ENCODE measurements around the gene DTD1.

DTD1 gene

DNA sequence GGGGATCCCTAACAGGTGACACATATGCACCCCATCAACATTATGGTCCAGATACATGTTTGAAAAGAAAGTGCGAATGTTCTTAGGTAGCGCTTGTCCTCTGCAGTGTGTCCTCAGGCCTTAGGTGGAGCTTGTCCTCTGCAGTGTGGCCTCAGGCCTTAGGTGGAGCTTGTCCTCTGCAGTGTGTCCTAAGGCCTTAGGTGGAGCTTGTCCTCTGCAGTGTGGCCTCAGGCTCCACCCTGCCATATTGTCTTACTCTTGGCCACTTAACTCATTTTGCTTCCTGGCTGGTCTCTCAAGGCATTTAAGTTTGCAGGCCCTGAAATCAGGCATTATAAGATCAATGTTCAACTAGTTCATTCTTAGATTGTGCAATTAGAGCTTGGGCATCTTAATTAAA is 151.0 kb downstream of the DTD1 start:
- H3K36me3 ChIP-seq (ENCODE audit: insufficient read depth, low read length), result no peaks in the 10 kb centered on the region
- H3K79me2 ChIP-seq (ENCODE audit: control insufficient read depth, insufficient read depth, low read length, unreplicated experiment), result no peaks in the 10 kb centered on the region
- peaks cover 10% of the 10 kb centered on the region for H3K4me1 ChIP-seq (ENCODE audit: control insufficient read depth, insufficient read depth, low read length, unreplicated experiment)
- H3K27ac ChIP-seq (ENCODE audit: low read depth, low read length), result no peak overlapping the region
- no peaks in the 10 kb centered on the region for H3K27me3 ChIP-seq (ENCODE audit: insufficient read depth, low read length)
- no peak overlapping the region for H2AFZ ChIP-seq (ENCODE audit: low read length, unreplicated experiment)
- H3K4me3 ChIP-seq (ENCODE audit: low read depth, low read length), result no peak overlapping the region

GRCh38 chr20:18739751-18740166 is 151.9 kb downstream of the DTD1 start:
- Histone ChIP-seq H2AFZ (ENCODE audit: low read length, unreplicated experiment) (no peak overlapping the region), H3K4me1 (ENCODE audit: control insufficient read depth, insufficient read depth, low read length, unreplicated experiment) (peaks cover 10% of the 10 kb centered on the region), H3K36me3 (ENCODE audit: insufficient read depth, low read length) (no peaks in the 10 kb centered on the region), H3K27ac (ENCODE audit: low read depth, low read length) (no peak overlapping the region), H3K4me3 (ENCODE audit: low read depth, low read length) (no peak overlapping the region), H3K27me3 (ENCODE audit: insufficient read depth, low read length) (no peaks in the 10 kb centered on the region), H3K79me2 (ENCODE audit: control insufficient read depth, insufficient read depth, low read length, unreplicated experiment) (no peaks in the 10 kb centered on the region)

DNA sequence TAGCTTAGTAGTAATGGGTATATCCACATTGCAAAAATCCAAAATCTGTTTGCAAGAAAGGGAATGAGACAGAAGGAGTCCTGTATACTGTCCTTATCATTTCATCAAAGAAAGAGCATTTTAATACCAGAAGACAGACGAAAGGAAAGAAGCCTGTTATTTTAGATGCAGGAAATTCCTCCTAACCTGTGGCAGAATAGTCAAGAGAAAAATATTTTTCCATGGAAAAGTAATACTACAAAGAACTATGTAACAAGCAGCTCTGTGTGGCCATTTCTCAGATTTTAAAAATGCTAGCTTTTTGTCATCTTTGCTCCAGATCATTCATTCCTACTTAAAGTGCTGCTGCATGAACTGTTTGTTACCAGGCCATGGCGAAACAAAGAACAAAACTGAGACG is 152.9 kb downstream of the DTD1 start:
- Histone ChIP-seq H3K4me3 (ENCODE audit: low read depth, low read length) (no peak overlapping the region), H2AFZ (ENCODE audit: low read length, unreplicated experiment) (no peak overlapping the region), H3K36me3 (ENCODE audit: insufficient read depth, low read length) (no peaks in the 10 kb centered on the region), H3K4me1 (ENCODE audit: control insufficient read depth, insufficient read depth, low read length, unreplicated experiment) (peaks cover 10% of the 10 kb centered on the region), H3K27ac (ENCODE audit: low read depth, low read length) (no peak overlapping the region), H3K27me3 (ENCODE audit: insufficient read depth, low read length) (no peaks in the 10 kb centered on the region), H3K79me2 (ENCODE audit: control insufficient read depth, insufficient read depth, low read length, unreplicated experiment) (no peaks in the 10 kb centered on the region)

- no peaks in the 10 kb centered on the region for H3K36me3 ChIP-seq (ENCODE audit: insufficient read depth, low read length)
- H3K79me2 ChIP-seq (ENCODE audit: control insufficient read depth, insufficient read depth, low read length, unreplicated experiment), result no peaks in the 10 kb centered on the region
- H3K27ac ChIP-seq (ENCODE audit: low read depth, low read length), result no peak overlapping the region
- no peak overlapping the region for H3K4me3 ChIP-seq (ENCODE audit: low read depth, low read length)
- peaks cover 10% of the 10 kb centered on the region for H3K4me1 ChIP-seq (ENCODE audit: control insufficient read depth, insufficient read depth, low read length, unreplicated experiment)
- H2AFZ ChIP-seq (ENCODE audit: low read length, unreplicated experiment), result no peak overlapping the region
- no peaks in the 10 kb centered on the region for H3K27me3 ChIP-seq (ENCODE audit: insufficient read depth, low read length)
Measured at GRCh38 chr20:18742841-18743240, 155.0 kb downstream of the DTD1 start.

DNA sequence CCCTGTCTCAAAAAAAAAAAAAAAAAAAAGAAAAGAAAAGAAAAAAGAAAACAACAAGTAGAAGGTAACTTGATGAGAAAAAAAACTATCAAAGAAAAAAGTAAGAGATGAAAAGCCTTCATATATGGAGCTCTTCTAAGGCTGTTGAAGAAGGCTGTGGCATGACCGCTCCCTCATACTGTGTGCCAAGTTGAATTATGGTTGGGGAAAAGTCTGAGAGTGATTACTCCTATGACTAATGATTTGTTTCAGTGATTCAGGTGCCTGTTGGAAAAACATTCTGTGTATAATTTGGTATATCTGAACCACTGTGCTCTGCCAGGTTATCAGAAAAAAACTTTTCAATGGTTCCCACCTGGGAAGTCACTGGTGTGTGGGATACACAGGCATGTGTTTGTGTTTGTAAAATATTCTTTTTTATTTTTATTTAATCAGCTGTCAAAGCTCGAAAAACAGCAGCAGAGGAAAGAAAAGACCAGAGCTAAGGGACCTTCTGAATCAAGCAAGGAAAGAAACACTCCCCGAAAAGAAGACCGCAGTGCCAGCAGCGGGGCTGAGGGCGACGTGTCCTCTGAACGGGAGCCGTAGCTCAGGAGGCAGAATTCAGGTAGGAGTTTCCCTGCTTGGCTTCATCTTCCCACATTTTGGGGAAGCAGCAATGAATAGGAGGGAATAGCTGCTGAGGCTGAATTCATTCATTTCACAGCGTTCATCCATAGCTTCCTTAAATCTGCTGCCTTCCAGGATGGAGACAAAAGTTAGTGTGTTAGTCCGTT is 156.0 kb downstream of the DTD1 start:
- Histone ChIP-seq H3K79me2 (ENCODE audit: control insufficient read depth, insufficient read depth, low read length, unreplicated experiment) (no peaks in the 10 kb centered on the region), H3K36me3 (ENCODE audit: insufficient read depth, low read length) (no peaks in the 10 kb centered on the region), H3K4me1 (ENCODE audit: control insufficient read depth, insufficient read depth, low read length, unreplicated experiment) (peaks cover 10% of the 10 kb centered on the region), H2AFZ (ENCODE audit: low read length, unreplicated experiment) (no peak overlapping the region), H3K27ac (ENCODE audit: low read depth, low read length) (no peak overlapping the region), H3K27me3 (ENCODE audit: insufficient read depth, low read length) (no peaks in the 10 kb centered on the region), H3K4me3 (ENCODE audit: low read depth, low read length) (no peak overlapping the region)

GRCh38 chr20:18747090-18747489 is 159.2 kb downstream of the DTD1 start:
- no peaks in the 10 kb centered on the region for H3K27me3 ChIP-seq (ENCODE audit: insufficient read depth, low read length)
- no peaks in the 10 kb centered on the region for H3K79me2 ChIP-seq (ENCODE audit: control insufficient read depth, insufficient read depth, low read length, unreplicated experiment)
- no peaks in the 10 kb centered on the region for H3K36me3 ChIP-seq (ENCODE audit: insufficient read depth, low read length)
- H3K4me1 ChIP-seq (ENCODE audit: control insufficient read depth, insufficient read depth, low read length, unreplicated experiment), result no peaks in the 10 kb centered on the region
- H3K27ac ChIP-seq (ENCODE audit: low read depth, low read length), result no peak overlapping the region
- H3K4me3 ChIP-seq (ENCODE audit: low read depth, low read length), result no peak overlapping the region
- no peak overlapping the region for H2AFZ ChIP-seq (ENCODE audit: low read length, unreplicated experiment)

DNA sequence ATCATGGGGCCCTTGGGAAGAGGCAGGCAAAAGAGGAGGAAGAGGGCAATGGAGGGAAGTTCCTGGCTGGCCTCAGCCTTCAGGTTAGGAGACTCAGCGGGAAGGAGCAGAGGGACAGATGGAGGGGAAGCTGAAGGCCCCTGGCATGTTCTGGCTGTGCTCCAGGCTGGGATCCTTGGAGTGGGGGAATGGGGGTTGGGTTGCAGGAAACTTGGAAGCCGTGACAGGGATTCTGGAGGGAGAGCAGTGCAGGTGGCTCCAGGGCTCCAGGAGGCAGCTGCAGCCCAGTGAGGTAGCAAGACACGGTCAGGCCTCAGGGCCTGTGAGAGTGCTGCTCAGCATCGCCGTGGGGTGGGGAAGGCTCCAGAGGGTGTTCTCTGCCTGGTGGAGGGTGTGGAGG is 161.1 kb downstream of the DTD1 start:
- Histone ChIP-seq H3K36me3 (ENCODE audit: insufficient read depth, low read length) (no peaks in the 10 kb centered on the region), H3K4me1 (ENCODE audit: control insufficient read depth, insufficient read depth, low read length, unreplicated experiment) (no peaks in the 10 kb centered on the region), H3K27ac (ENCODE audit: low read depth, low read length) (no peak overlapping the region), H3K4me3 (ENCODE audit: low read depth, low read length) (no peak overlapping the region), H3K79me2 (ENCODE audit: control insufficient read depth, insufficient read depth, low read length, unreplicated experiment) (no peaks in the 10 kb centered on the region), H3K27me3 (ENCODE audit: insufficient read depth, low read length) (no peaks in the 10 kb centered on the region), H2AFZ (ENCODE audit: low read length, unreplicated experiment) (no peak overlapping the region)

DNA sequence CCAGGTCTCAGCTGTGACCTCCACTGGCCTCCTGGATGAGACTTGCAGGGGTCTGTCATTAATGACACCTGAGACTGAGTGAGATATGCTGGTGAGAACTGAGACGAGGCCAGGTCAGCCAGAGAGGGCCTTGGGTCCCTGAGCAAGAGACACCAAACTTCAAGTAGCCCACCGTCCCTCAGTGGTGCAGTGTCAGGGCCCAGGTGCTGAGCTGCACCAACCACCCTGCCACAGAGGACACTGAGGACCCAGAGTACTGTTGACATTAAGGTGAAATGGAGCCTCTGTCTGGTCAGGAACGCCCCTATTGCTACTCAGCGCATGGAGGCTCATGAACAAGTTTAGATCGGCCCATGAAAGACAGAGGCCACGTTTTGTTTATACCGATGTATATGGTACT is 161.7 kb downstream of the DTD1 start:
- H3K79me2 ChIP-seq (ENCODE audit: control insufficient read depth, insufficient read depth, low read length, unreplicated experiment), result no peaks in the 10 kb centered on the region
- no peak overlapping the region for H2AFZ ChIP-seq (ENCODE audit: low read length, unreplicated experiment)
- H3K27ac ChIP-seq (ENCODE audit: low read depth, low read length), result no peak overlapping the region
- no peaks in the 10 kb centered on the region for H3K27me3 ChIP-seq (ENCODE audit: insufficient read depth, low read length)
- no peaks in the 10 kb centered on the region for H3K4me1 ChIP-seq (ENCODE audit: control insufficient read depth, insufficient read depth, low read length, unreplicated experiment)
- H3K36me3 ChIP-seq (ENCODE audit: insufficient read depth, low read length), result no peaks in the 10 kb centered on the region
- no peak overlapping the region for H3K4me3 ChIP-seq (ENCODE audit: low read depth, low read length)

- Histone ChIP-seq H3K27me3 (ENCODE audit: insufficient read depth, low read length) (no peaks in the 10 kb centered on the region), H3K79me2 (ENCODE audit: control insufficient read depth, insufficient read depth, low read length, unreplicated experiment) (no peaks in the 10 kb centered on the region), H3K4me1 (ENCODE audit: control insufficient read depth, insufficient read depth, low read length, unreplicated experiment) (no peaks in the 10 kb centered on the region), H3K4me3 (ENCODE audit: low read depth, low read length) (no peak overlapping the region), H3K27ac (ENCODE audit: low read depth, low read length) (no peak overlapping the region), H2AFZ (ENCODE audit: low read length, unreplicated experiment) (no peak overlapping the region), H3K36me3 (ENCODE audit: insufficient read depth, low read length) (no peaks in the 10 kb centered on the region)
Measured at GRCh38 chr20:18750735-18751134, 162.9 kb downstream of the DTD1 start.

DNA sequence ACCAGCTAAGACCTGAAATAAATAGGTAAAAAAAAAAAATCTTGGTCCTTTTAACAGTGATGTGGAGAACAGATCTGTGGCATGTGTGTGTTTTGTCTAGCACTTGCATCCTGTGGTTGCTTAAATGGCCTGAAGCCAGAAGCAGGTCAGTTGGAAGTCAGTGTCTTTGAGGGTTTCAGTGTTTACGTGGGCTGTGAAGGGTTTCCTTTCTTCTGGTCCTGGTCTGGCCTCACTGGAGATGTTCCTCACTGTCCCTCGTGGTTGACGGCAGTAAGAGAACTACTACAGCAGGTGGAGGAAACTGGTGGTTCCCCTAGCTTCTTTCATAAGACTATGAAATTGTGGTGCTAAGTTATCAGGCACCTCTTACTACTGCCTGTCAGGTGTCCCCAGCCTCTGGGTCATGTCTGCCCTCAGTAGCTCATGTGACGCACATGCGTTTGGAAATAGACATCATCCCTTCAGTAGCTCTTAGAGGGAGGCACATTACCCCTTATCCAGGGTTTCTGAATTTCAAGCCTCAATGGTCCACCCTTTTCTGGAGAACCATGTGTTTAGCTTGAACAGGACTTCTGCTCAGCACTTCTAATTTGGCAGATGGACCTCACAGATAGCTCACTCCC is 166.3 kb downstream of the DTD1 start:
- Histone ChIP-seq H3K27me3 (ENCODE audit: insufficient read depth, low read length) (no peaks in the 10 kb centered on the region), H3K4me1 (ENCODE audit: control insufficient read depth, insufficient read depth, low read length, unreplicated experiment) (no peaks in the 10 kb centered on the region), H3K4me3 (ENCODE audit: low read depth, low read length) (no peak overlapping the region), H2AFZ (ENCODE audit: low read length, unreplicated experiment) (no peak overlapping the region), H3K36me3 (ENCODE audit: insufficient read depth, low read length) (no peaks in the 10 kb centered on the region), H3K27ac (ENCODE audit: low read depth, low read length) (no peak overlapping the region), H3K79me2 (ENCODE audit: control insufficient read depth, insufficient read depth, low read length, unreplicated experiment) (no peaks in the 10 kb centered on the region)

DNA sequence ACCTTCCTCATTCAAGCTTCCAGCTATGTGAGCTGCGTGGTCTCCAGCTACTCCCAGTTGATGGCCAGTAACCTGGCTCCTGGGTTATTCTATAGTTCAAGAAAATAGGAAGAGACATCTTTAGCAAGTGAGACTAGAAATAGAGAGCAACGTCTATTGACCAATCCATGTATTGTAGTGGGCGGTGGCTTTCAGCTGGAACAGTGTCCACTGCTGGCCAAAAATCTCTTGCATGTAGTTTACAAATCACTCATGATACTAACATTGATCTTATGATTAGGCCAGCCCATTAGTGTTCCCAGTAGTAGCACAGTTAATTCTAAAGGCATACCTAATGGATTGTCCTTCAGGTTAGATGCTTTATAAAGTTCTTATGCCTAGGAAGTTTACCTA is 166.8 kb downstream of the DTD1 start:
- H3K36me3 ChIP-seq (ENCODE audit: insufficient read depth, low read length), result no peaks in the 10 kb centered on the region
- no peaks in the 10 kb centered on the region for H3K4me1 ChIP-seq (ENCODE audit: control insufficient read depth, insufficient read depth, low read length, unreplicated experiment)
- H2AFZ ChIP-seq (ENCODE audit: low read length, unreplicated experiment), result no peak overlapping the region
- no peaks in the 10 kb centered on the region for H3K79me2 ChIP-seq (ENCODE audit: control insufficient read depth, insufficient read depth, low read length, unreplicated experiment)
- H3K27ac ChIP-seq (ENCODE audit: low read depth, low read length), result no peak overlapping the region
- H3K4me3 ChIP-seq (ENCODE audit: low read depth, low read length), result no peak overlapping the region
- H3K27me3 ChIP-seq (ENCODE audit: insufficient read depth, low read length), result no peaks in the 10 kb centered on the region

All from ACC112 (cell line).